RWPE2 (cell line): ENCODE measurements around the gene SEMA5B.

Experiments
- ATAC-seq: fragments of 200-7000 bp; cut with Tn5 transposase; 3 replicates; pipeline ENCODE4 v1.9.1; 2021; ENCODE audit warnings: low read depth
- DNase-seq: peaks from one replicate; pipeline ENCODE4 v3.0.0-alpha.2; 2020; ENCODE audit warnings: low spot score
- H3K27ac ChIP-seq: fragments of 450-650 bp; 2 replicates; pipeline ENCODE4 v1.5.1; 2017; ENCODE audit warnings: mild to moderate bottlenecking; ENCODE audit not compliant: poor library complexity, severe bottlenecking
- H3K27me3 ChIP-seq: fragments of 250-450 bp; sonication (Bioruptor Pico); 2 replicates; pipeline ENCODE4 v1.5.1; 2021; ENCODE audit warnings: mild to moderate bottlenecking, moderate library complexity; ENCODE audit not compliant: insufficient read depth, poor library complexity, severe bottlenecking
- H3K36me3 ChIP-seq: fragments of 250-450 bp; sonication (Bioruptor Pico); 2 replicates; pipeline ENCODE4 v1.5.1; 2020; ENCODE audit warnings: low read depth, mild to moderate bottlenecking, moderate library complexity
- H3K4me1 ChIP-seq: fragments of 250-450 bp; sonication (Bioruptor Pico); 2 replicates; pipeline ENCODE4 v1.5.1; 2021; ENCODE audit warnings: mild to moderate bottlenecking, moderate library complexity; ENCODE audit not compliant: insufficient read depth, poor library complexity, severe bottlenecking
- H3K4me3 ChIP-seq: fragments of 250-450 bp; sonication (Bioruptor Pico); 2 replicates; pipeline ENCODE4 v1.5.1; 2021; ENCODE audit warnings: mild to moderate bottlenecking, moderate library complexity; ENCODE audit not compliant: severe bottlenecking
- H3K9me3 ChIP-seq: fragments of 250-450 bp; sonication (Bioruptor Pico); 2 replicates; pipeline ENCODE4 v1.5.1; 2021; ENCODE audit warnings: mild to moderate bottlenecking, moderate library complexity; ENCODE audit not compliant: severe bottlenecking
- CTCF ChIP-seq: fragments of 450-650 bp; IDR thresholded peaks from one replicate; pipeline ENCODE4 v1.5.1; 2017; ENCODE audit warnings: mild to moderate bottlenecking, moderate library complexity; ENCODE audit not compliant: poor library complexity, severe bottlenecking

Gene SEMA5B

GRCh38 chr3:122966045-122966444, 61.5 kb downstream of the SEMA5B start:
- no peaks in the 10 kb centered on the region for H3K27me3 ChIP-seq
- no peak overlapping the region for H3K4me3 ChIP-seq
- no peak overlapping the region for H3K27ac ChIP-seq
- no peak for TF ChIP-seq CTCF
- ATAC-seq (no peak), DNase-seq (no peak)
- no peaks in the 10 kb centered on the region for H3K36me3 ChIP-seq
- H3K9me3 ChIP-seq: no peaks in the 10 kb centered on the region
- H3K4me1 ChIP-seq: no peaks in the 10 kb centered on the region

- no peak for ATAC-seq
- no peak overlapping the region for H3K27ac ChIP-seq
- no peaks in the 10 kb centered on the region for H3K27me3 ChIP-seq
- H3K4me3 ChIP-seq: no peak overlapping the region
- no peak for TF ChIP-seq CTCF
- no peaks in the 10 kb centered on the region for H3K4me1 ChIP-seq
- no peak for DNase-seq
- no peaks in the 10 kb centered on the region for H3K9me3 ChIP-seq
- no peaks in the 10 kb centered on the region for H3K36me3 ChIP-seq
These were observed 62.8 kb downstream of the SEMA5B start for GRCh38 chr3:122964811-122965210.

GRCh38 chr3:122962149-122962548, 65.4 kb downstream of the SEMA5B start:
- Histone ChIP-seq H3K4me1 (no peaks in the 10 kb centered on the region), H3K27me3 (no peaks in the 10 kb centered on the region), H3K9me3 (no peaks in the 10 kb centered on the region), H3K36me3 (no peaks in the 10 kb centered on the region), H3K27ac (no peak overlapping the region), H3K4me3 (no peak overlapping the region)
- no peak for ATAC-seq
- no peak for TF ChIP-seq CTCF
- no peak for DNase-seq

GRCh38 chr3:122961146-122961545, 66.4 kb downstream of the SEMA5B start:
- DNase-seq: no peak
- no peaks in the 10 kb centered on the region for H3K9me3 ChIP-seq
- no peak for TF ChIP-seq CTCF
- H3K36me3 ChIP-seq: no peaks in the 10 kb centered on the region
- no peaks in the 10 kb centered on the region for H3K27me3 ChIP-seq
- H3K4me1 ChIP-seq: no peaks in the 10 kb centered on the region
- H3K27ac ChIP-seq: no peak overlapping the region
- H3K4me3 ChIP-seq: no peak overlapping the region
- peak; percentile 56; the same call in 2 of the 3 replicates for ATAC-seq

GRCh38 chr3:122960652-122961051, 66.9 kb downstream of the SEMA5B start:
- no peak overlapping the region for H3K4me3 ChIP-seq
- no peak overlapping the region for H3K27ac ChIP-seq
- H3K4me1 ChIP-seq: no peaks in the 10 kb centered on the region
- DNase-seq (no peak), ATAC-seq (no peak)
- H3K27me3 ChIP-seq: no peaks in the 10 kb centered on the region
- no peak for TF ChIP-seq CTCF
- H3K9me3 ChIP-seq: no peaks in the 10 kb centered on the region
- H3K36me3 ChIP-seq: no peaks in the 10 kb centered on the region
